ENCODE results near the gene NEU2.
A peak's percentile ranks its signal among the peaks of the same experiment; 100 is the strongest.
"Not testable (repeated sequence)": the region's sequence is repeated elsewhere in the genome, so short reads cannot be mapped to it uniquely, and the experiment has no call there.

The NEU2 gene

DNA sequence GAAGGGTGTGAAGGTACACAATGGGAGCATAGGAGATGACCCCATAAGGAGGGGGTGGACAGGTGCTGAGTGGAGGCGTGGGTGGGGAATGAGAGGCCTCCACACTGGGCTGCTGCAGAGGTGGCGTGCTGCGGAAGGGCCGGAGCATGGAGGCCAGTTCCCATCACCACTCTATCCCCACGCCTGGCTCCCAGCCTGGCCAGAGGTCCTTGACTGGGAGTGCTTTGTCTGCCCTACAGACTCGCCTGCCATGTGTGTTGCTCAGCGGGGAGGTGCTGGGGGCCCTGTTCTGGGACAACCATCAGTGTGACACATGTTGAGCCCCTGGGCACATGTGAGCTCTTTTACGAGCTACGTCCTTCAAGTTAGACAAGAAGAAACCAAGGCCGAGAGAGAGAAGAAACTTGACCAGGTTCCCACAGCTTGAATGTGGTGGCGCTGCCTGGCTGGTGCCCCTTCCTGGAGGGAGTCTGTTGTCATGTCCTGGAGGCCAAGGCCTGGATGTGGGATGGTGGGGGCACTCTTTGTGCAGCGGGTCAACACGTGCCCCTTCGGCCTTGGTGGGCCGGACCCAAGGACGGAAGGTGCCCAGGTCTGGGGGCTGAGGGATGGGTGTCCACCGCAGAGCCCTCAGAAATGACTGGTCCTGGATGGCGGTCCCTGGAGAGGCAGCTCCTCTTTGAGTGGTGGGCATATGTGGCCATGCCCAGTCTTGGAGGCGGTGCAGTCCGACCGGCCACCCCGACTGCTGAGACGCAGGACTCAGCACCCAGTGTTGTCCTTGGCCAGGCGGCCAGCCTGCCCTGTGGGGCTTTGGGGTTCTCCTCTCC is 26.5 kb downstream of the NEU2 start:
- DNase-seq = no peak

DNA sequence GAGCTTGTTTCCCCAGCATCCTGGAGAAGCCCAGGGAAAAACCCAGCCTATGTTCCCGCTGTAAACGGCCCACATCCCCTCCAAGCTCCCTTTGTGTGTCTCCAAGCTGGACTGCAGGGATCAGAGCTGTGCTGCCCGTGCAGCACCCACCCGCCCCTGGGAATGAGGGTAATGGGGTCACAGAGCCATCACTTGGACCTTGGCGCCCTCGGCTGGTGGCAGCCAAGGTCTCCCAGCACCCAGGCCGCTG is 27.0 kb downstream of the NEU2 start:
- no peak for DNase-seq

DNA sequence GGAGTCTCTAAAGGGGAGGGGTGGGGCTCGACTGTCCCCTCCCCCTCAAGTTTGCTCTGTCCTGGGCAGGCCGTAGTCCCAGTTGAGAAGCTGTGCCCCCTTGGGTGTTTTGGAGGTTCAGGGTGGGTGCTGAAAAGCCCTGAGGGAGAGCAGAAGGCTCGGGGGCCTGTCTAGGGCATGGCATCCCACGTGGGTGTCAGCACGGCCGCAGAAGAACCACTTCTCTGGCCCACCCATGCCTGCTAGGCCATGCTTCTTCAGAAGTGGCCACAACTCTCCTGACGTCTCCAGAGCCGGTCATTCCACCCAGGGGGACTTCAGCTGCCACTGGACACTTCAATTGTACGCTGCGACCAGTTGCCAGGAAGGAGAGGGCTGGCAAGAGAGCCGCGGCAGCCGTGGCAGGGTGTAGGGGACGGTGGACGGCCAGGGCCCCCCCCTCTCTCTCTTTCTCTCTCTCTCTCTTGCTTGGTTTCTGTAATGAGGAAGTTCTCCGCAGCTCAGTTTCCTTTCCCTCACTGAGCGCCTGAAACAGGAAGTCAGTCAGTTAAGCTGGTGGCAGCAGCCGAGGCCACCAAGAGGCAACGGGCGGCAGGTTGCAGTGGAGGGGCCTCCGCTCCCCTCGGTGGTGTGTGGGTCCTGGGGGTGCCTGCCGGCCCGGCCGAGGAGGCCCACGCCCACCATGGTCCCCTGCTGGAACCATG is 27.5 kb downstream of the NEU2 start, which contains the start of gene INPP5D:
TSS of gene INPP5D (plus strand) at position 546 of the 704 bp plus-strand sequence. CDS start at position 683, 137 bp downstream.
- no peak for DNase-seq

- DNase-seq = no peak
Measured at GRCh38 chr2:233060501-233060979, 28.1 kb downstream of the NEU2 start.

DNA sequence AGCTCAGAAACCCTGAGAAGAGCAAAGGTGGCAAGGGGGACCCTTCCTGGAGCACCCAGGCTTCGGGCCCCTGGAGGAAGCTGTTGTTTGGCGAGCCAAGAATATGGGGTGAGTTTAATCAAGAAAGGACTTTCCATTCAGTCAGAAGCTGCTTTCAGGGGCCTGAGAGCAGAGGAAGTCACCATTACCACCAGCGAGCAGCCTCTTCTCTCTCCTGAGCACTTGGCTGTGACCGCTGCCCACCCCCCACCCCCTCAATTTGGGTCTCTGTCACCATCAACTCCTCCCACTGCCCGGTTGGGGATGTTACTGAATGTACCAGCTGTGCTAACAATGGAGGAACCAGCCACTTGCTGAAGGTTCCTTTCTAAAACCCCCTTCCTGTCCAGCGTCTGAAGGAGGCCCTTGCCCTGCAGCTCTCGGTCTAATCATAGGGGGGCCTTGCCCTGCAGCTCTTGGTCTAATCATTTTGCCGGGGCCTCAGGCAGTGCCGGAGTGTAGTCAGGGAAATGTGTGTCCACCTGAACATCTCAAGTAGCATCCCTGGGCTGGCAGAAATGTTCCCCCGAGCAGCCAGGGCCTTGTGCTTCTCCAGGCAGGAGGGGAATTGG is 28.6 kb downstream of the NEU2 start:
- DNase-seq = peak; percentile 19

DNA sequence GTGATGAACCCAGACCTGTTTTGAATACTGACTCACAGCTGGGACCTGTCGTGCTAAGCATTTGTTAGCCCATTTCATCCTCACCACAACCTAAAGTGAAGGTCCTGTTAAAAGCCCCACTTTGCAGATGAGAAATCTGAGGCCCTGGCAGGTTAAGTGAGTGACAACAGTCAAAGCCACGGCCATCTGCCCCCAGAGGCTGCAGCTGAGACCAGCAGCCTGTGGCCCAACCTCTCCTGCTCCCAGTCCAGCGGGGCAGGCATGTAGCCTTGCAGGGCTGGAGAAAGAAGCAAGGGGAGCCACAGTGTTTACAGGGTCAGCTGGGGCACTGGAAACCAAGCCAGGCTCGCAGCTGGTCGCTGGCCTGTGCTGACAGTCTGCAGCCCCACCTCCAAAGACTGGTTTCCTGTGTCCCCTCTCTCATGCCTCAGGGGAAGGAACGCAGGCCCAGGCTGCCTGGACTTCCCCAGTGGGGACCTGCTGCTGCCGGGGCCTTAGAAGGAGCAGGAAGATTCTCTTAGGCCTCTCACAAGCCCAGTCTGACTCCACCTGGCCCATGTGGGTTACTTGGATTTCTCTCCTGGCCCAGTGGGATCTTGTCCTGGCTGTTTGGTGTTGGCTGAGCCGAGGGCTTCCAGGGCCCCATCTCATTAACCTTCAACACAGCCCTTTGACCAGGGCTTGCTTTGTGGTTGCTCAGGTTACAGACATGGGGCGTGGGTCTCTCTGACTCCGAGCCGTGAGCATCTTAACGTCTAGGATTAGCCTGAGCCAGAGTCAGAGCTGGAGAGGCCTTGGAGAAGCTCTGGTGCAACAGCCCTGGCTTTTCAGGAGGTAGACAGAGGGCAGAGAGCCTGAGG is 29.3 kb downstream of the NEU2 start:
- DNase-seq = no peak

DNA sequence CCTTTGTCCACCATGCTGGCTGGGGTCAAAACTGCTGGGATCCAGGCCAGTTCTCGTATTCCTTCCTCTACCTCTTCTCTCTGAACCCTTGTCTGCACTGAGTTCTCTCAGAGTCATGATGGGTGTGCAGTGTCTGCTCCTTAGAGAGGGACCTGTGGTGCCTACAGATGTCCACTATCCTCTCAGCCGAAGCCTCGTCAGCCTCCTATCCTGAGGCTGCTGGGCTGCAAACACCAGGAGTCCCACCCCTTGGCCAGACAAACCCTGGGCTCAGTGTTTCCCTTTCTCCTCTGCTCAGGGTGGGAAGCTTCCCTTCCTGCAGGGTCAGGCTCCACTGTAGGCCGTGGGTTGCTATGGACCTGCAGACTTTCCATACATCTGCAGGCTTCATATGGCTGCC is 30.0 kb downstream of the NEU2 start:
- DNase-seq = no peak

GRCh38 chr2:233062946-233063268 is 30.4 kb downstream of the NEU2 start:
- DNase-seq = no peak

DNA sequence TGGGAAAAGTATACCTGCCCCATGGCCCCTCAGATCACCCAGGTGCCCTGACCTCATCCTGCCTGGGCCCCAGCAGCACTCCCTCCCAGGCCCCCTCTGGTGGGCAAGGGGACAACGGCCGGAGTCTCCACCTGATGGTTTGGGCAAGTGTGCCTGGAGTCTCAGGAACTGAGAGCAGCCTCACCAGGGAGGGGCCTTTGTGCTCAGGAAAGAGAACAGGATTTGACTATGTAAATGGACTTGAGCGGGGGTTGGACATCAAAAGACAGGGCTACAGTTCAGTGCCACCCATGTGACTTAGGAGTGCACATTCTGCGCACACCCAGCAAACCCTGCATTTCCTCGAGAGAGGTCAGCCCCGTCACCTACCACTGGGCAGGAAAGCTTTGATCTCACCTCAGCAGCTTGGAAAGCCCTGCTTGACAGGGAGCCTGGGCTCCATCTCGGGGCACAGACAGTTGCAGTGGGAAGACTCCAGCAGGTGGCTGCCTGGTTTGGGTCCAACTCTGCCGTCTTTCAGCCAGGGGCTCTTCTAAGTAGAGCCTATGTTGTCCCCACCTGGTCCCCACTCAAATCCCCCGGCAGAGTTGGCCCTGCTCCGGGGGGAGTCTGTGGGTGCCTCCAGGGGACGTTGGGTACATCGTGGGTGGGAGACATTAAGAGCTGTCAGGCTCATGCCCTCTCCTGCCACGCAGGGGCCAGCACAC is 30.9 kb downstream of the NEU2 start:
- no peak for DNase-seq

DNA sequence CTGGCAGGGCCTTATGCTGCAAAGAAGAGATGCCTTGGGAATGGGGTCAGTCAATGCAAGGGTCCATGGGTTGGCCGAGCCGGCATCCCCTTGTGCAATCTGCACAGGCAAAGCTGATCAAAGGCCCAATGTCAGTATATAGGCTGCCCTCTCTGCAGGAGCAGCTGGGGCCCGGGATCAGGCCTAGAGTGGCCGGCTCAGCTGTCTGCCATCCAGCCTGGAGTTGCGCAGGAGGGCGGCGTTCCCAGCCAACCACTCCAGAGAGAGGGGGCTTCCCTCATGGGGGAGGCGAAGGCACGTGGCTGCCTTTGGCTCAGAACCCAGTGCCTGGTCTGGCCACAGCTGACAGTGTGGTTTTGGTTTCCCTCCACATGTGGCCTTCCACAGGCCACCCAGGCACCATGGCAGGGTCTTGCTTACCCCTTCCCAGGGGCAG is 31.5 kb downstream of the NEU2 start:
- DNase-seq = no peak

GRCh38 chr2:233064530-233065199 is 32.2 kb downstream of the NEU2 start:
- no peak for DNase-seq

DNA sequence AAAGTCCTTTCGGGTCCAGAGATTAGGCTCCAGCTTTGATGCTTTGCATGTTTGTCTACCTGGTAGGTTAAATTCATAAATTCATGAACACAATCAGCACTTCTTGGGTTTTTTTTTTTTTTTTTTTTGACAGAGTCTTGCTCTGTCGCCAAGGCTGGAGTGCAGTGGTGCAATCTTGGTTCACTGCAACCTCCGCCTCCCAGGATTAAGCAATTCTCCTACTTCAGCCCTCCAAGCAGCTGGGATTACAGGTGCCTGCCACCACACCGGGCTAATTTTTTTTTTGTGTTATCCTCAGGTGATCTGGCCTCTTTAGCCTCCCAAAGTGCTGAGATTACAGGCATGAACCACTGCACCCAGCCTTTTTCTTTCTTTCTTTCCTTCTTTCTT is 32.7 kb downstream of the NEU2 start:
- not testable (repeated sequence) for DNase-seq

- DNase-seq = no peak
Measured at GRCh38 chr2:233065954-233066470, 33.5 kb downstream of the NEU2 start.

- no peak for DNase-seq
Measured at GRCh38 chr2:233068762-233069418, 36.4 kb downstream of the NEU2 start.

DNA sequence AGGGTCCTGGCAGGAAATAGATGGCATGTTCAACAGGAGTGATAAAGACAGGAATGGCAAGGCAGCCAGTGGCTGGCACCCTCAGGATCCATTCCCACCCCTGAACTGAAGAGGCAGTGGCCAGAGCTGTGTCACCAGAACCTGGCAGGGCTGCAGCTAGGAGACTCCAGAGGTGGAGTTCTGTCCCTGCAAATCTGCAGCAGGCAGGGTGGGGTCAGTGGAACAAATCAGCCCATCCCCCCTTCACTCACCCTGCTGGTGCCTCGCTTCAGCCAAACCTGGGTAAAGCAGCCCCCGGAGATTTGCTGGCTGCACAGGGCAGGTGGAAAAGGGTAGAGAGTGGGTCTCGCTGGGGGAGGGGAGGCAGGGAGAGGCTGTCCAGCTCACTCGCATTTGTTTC is 40.4 kb downstream of the NEU2 start:
- DNase-seq = no peak

- no peak for DNase-seq
Measured at GRCh38 chr2:233074106-233074505, 41.6 kb downstream of the NEU2 start.

GRCh38 chr2:233075141-233075965 is 42.9 kb downstream of the NEU2 start:
- DNase-seq = no peak

DNA sequence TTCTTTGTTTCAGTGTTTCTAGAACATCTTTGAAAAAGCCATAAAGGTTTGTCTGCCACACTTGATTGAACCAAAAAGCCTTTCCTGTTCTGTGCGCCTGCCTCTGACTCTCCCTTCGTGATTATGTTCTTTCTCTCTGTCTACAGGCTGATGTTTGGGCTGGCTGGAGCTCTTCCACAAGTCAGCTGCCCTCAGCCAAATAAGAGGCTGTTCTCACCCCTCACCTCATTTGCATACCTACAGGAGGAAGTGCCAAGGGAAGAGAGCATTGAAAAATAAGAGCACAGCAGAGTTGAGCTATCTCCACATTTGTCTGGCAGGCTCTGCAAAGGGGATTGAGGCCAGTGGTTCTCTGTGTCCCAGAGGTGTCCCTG is 43.5 kb downstream of the NEU2 start:
- peak; percentile 26 for DNase-seq

DNA sequence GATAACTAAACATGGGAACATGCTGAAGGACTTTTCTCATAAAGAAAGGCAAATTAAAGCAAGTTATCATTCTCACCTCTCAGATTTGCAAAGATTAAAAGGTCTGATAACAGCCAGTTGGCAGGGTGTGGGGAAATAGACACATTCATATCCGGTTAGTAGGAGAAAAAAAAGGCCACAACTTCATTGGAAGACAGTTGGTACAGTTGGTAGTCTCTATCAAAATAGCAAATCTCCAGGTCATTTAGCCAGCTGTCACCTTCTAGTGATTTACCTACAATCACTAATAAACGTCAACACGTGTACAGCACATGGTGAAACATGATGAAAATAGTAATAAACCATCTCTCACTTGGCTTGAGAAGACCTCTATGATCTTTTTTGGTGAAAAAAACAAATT is 44.3 kb downstream of the NEU2 start:
- no peak for DNase-seq

GRCh38 chr2:233079473-233079877 is 47.0 kb downstream of the NEU2 start:
- DNase-seq = no peak

Data from midbrain (tissue), 1 donor.